GM18861 (cell line): ENCODE measurements around the gene MMAB.
"Not testable (repeated sequence)": the region's sequence is repeated elsewhere in the genome, so short reads cannot be mapped to it uniquely, and the experiment has no call there.

Experiments used
- ATAC-seq: cut with Tn5 transposase; IDR thresholded peaks from one replicate; pipeline ENCODE4 v1.9.1; 2021; ENCODE audit not compliant: unreplicated experiment

MMAB gene

DNA sequence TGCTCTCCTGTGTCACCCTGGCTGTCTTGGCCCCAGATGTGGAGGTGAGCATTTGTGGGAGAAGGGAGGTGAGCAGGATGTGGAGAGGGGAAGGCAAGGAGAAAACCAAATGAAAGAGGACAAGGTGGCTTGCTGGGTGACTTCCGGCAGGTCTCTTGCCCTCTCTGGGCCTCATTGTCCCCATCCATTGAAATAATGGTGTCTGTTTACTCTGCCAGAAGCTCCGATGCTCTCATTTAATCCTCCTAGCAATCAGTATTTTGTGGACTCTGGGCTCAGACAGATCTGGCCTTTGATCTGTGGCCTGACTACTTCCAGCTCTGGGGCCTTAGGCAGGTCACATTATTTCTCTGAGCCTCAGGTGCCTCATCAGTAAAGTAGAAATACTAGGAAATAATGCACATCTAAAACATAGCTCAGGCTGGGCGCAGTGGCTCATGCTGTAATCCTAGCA lies 30.9 kb upstream of the MMAB start:
- no peak for ATAC-seq

DNA sequence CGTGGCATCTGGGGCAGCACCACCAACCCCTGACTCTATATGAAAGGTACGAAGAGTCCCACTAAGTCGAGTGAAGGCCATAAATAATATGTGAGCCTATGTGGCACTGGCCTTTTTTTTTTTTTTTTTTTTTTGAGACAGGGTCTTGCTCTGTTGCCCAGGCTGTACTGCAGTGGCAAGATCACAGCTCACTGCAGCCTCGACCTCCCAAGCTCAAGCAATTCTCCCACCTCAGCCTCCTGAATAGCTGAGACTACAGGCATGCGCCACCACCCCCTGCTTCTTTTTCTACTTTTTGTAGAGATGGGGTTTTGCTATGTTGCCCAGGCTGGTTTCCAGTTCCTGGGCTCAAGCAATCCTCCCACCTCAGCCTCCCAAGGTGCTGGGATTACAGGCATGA lies 28.8 kb upstream of the MMAB start:
- ATAC-seq = not testable (repeated sequence)

DNA sequence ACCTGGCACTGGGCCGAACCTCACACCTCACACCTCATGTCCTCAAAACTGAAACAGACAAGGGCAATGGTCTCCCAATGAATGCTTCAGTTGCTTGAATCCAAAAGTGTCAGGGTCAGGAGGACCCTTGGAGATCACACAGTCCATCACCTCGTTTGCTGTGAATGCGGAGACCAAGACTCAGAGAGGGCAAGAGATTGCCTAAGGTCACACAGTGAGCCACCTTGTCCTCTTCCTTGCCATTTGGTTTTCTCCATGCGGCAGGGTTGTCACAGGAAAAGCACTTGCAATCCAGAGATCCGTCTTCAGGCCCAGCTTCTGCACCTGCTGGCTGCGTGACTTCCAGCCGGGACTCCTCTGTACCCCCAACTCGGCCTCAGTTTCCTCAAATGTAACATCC lies 28.3 kb upstream of the MMAB start:
- no peak for ATAC-seq

DNA sequence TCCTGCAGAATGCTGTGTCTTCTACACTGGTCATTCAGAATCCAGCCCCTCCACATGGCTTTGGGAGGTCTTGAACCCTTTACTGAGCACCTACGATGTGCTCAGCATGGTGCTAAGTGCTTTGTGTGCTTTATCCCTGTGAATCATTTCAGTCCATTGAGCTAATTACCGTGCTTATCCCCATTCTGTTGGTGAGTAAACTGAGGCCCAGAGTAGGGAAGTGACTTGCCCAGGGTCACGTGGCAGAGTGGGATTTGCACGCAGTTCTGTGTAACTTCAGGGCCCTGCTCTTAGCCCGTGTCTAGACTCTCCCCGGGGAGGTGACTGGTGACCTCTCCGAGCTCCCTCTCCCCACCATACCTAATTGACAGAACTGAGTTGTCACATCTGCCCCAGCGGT lies 27.7 kb upstream of the MMAB start:
- ATAC-seq = no peak

DNA sequence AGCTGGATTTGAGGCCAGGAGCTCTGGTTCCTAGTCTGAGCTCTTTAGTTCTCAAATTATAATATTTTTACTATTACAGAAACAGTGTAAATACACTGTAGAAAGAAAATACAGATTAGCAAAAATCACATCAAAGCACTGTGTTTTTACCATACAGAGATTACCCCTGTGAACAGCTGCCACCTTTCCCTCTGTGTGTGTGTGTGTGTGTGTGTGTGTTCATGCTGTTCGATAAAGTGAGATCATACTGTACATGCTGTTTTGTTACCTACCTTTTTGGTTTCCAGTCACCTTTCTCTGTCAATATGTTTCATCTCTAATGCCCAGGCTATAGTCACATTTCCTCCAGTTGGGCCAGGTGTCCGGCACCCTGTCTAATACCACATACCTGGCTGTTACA lies 27.2 kb upstream of the MMAB start:
- no peak for ATAC-seq

DNA sequence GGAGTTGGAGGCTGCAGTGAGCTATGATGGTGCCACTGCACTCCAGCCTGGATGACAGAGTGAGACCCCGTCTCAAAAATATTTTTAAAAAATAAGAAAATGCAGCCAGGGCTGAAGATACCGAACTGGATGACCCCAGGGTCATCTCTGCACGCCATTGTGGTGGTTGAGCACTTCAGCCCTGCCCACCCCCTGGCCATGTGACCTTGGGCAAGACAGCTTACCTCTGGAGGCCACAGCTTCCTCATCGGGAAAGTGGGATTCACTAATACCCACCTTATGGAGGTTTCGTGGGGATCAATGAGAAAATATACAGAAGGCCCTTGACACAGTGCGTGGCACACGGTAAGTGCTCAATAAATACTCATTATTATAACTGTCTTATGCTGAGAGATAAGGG lies 25.8 kb upstream of the MMAB start:
- ATAC-seq = no peak

DNA sequence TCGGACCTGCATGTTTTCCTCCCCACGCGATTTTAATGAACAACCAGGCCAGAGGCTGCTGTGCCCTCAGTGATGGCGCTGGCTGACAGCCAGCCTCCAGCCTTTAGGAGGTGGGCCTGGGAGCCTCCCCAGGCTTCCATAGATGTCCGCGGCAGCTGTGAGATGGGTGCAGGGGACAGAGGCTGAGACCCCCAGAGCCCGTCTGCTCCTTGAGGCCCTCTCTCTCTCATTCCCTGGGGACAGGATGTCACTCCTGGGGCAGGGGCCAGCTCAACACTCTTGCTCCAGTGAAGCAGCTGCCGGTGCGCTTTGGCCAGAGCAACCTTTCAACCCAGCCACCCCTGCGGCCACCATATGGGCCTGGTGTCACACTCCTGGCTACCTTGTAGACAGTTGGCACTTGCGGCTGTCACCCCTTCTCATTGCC lies 25.1 kb upstream of the MMAB start:
- no peak for ATAC-seq

DNA sequence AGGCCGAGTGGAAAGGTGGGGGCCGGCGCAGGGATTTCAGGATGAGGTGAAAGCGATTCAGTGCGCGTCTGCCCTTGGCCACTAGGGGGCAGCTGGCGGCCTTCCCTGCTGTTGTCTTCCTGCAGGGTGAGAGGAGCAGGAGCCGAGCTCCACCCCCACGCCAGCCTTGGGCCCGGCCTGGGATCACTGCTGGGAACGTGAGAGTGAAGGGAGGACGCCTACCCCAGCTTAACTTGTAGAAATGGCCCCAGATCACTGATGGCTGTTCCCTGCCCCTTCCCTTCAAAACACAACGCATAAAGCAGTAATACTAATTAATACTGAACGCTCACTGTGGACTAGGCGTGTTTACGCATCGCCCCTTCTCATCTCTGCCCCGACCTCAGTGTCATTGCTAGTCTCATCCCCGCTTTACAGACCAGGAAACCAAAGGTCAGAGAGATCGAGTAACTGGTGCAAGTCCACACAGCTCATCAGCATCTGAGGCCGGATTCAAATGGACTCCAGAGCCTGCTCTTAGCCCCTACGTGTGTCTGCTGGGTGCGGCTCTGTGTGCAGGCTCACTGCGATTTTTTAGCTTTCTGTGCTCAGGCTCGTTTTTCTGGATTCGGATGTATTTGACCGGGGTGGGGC lies 24.6 kb upstream of the MMAB start:
- ATAC-seq = no peak

DNA sequence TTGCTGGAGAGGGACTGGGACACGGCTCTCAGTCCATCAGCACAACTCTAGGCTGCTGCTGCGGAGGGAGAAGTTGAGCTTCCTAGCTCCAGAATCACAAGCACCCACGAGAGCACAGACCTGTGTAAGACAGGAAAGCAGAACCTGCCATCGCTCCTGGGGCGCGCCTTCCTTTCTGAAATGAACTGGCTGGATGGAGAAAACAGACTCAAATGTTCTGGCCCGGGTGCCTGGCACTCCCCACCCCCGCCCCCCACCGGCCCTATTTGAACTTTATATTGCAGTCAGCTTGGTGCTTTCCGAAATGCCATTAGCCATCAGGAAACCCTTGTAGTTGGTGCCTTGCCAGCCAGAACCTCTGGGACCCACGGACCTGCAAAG lies 24.1 kb upstream of the MMAB start:
- no peak for ATAC-seq

DNA sequence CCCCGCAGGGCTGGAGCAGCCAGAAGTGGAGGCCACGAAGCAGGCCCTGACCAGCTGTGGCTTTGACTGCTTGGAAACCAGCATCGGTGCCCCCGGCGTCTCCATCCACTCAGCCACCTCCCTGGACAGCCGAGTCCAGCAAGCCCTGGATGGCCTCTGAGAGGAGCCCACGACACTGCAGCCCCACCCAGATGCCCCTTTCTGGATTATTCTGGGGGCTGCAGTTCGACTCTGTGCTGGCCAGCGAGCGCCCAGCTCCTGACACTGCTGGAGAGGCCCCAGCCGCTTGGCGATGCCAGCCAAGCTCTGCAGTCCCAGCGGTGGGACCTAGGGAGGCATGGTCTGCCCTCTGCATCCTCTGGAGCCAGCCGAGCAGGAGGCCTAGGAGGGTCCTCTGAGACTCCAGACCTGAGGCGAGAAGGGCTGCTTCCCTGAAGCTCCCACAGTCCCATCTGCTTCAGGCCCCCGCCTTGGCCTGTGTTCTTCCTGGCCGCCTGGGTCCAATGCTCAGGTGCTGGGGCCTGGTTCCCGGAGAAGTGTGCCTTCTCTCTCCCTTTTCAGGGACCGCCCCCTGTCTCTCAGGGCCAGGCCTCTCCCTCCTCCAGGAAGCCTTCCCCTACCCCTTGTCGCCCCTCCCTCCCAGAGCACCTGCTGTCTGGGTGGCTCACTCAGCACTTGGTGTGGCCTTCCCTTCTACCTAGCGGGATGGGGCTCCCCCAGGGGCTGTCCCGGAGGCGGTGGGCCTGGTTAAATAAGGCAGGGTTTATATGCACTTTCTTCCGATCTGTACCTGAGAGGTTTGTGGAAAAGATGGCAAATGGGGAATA lies 23.3 kb upstream of the MMAB start:
- no peak for ATAC-seq

DNA sequence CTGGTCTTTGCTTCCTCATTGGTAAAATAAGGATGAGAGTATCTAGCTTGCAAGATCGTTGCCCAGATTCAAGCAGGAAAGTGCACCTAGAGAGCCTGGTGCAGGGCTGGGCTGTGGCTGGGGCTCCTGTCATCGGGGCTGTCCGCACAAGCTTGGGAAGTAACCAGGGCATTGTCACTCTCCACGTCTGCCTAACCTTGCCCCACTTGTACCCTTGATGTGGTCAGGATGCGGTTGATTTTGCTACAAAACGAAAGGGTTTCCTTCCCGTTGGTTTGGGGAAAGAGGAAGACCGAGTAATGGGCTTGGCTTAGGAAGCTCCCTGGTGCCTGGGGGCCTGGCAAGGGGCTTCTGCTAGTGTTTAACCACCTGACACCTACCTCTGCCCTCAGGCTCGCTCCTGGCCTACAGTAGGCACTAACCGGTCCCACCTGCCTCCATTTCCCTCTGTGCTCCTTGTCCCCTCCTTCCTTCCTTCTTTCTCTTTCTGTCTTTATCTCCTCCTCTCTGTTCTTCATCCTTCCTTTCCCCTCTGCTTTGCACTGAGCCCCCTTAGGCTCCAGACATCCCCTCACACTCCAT lies 22.1 kb upstream of the MMAB start:
- no peak for ATAC-seq

DNA sequence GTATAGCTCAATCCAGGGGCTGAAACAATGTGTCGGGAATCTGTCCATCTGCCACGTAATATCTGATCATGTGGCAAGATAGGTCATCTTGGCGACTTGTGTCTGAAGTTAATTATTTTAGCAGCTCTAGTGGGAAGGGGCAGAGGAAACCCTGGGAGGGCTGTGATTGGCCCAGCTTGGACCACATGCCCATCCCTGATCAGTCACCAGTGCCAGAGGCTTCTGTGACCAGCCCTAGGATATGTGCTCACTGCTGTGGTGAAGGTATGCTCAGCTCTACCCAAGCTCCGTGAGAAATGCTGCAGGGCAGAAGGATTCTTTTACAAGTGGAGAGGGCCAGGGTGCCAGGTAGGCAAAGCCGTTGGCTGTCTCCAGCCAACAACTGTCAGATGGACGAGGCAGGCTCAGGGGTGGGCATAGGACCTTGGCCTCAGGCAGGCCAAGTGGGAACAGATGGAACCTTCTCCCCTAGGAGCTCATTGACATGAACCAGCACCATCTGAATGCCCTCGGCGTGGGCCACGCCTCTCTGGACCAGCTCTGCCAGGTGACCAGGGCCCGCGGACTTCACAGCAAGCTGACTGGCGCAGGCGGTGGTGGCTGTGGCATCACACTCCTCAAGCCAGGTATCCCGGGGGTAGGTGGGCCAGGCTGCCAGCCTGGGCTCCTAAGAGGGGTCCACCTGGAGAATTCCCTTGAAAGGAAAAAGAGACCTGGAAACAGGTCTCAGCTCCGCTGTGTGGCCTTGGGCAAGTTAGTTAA lies 21.4 kb upstream of the MMAB start:
- no peak for ATAC-seq

DNA sequence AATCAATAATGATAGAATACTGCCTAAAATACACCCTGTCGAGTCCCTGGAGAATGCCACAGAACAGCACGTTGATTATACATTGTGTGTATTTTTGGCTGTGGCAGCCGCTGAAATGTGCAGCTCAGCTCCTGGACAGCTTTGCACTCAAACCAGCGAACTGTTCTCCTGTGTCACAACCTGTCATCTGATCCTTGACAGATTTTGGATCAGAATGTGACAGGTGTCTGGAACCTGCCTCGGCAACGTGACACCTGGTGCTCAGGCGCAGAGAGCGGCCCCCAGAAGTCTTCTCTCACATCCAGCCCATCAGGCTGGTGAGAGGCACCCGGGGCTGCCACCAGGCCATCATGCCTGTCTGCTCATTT lies 19.6 kb upstream of the MMAB start:
- no peak for ATAC-seq

DNA sequence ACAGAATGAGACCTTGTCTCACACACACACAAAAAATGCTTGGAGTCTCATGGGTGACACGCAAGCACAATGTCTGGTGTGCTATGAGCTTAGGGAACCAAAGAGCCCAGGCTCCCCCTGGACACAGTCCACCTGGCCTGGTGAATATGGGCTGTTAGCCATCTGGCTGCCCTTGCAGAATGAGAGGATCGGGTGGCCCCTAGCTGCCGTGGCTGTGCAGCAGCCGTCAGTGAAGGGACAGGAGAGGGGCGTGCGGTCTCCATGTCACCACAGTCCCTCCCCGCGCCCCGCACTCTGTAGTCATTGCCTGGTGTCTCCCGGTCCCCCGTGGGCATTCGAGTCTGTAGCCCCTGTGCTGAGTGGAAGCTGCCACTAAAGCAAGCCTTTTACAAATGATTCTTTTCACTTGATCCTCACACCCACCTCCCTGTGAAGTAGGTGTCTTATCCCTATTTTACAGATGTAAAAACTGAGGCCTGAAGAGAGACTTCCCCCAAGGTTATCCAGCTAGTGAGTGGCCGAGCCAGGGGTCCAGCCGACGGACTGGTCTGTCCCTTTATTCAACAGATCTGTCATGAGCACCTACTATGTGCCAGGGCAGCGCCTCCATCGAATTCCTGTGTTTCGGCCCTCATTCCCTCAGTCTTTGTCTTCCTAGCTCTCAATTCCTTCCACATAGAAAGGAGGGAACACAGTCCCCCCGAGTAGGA lies 19.0 kb upstream of the MMAB start:
- ATAC-seq = no peak

DNA sequence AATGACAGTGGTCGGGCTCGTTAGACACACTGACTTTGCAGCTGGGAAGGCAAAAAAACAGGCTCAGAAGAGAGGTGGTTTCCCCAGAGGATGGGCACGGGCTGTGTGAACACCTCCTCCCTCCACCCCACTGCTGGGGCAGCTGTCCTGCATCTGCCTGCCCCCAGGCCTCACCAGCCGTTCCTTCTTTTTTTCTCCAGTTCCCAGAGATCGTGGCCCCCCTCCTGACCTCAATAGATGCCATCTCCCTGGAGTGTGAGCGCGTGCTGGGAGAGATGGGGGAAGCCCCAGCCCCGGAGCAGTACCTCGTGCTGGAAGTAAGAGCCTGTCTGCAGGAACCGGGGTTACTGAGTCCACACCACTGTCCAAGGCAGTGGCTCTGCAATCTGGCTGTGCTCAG lies 17.7 kb upstream of the MMAB start:
- no peak for ATAC-seq

DNA sequence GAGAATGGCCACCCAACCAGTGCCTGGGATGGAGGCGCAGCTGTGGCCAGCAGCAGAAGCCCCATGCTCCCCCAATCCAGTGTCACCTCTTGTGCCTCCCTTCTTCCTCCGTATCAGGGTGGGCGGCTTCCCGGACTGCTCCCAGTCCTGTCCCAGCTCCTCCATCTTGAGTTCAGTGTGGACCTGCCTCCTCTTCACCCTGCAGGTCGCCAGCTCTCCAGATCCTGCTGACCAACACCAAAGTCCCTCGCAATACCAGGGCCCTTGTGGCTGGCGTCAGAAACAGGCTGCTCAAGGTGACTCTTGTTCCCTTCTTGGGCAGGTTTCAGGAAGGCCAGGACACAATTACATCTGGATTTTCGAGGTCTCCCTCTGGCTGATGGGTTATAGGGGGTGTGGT lies 17.3 kb upstream of the MMAB start:
- no peak for ATAC-seq

DNA sequence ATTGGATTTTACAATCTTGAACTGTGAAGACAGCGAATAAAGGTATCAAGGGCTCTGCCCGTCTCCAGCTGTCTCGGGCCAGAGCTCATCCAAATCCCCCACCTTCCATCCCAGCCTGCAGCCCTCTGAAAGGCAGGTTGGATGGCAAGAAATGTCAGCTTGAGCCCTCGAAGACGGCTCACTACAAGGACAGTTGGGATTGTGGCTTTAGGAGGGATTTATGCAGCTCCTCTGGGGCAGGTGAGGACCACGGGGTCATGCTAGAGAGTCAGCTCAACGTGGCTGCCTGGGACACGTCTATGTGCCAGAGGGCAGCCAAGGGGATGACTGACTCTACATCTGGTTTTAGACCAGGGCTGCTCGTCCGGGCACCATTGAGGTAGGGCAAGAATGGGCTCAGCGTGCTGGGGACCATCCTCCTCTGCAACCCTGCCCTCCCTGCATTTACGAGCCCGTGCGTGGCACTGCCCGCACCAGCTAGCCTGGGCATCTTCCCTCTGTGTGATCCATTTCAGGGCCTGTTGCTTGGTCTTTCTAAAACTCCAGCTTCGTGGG lies 16.5 kb upstream of the MMAB start:
- no peak for ATAC-seq

DNA sequence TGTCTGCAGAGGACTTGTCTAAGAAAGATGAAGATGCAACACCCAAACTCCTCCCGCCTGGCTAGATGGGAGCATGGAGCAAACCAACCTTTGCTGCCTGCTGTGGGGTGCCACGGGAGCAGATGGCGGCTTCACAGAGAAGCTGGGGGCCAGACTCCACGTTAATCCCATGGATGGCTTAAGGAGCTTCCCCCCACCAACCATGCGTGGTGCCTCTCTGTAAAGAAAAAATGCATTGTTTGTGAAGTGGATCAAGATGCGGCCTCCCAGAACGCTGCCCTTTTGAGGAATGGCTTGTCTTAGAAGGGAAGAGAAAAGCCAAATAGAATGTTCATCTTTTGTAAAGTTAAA lies 15.9 kb upstream of the MMAB start:
- no peak for ATAC-seq

DNA sequence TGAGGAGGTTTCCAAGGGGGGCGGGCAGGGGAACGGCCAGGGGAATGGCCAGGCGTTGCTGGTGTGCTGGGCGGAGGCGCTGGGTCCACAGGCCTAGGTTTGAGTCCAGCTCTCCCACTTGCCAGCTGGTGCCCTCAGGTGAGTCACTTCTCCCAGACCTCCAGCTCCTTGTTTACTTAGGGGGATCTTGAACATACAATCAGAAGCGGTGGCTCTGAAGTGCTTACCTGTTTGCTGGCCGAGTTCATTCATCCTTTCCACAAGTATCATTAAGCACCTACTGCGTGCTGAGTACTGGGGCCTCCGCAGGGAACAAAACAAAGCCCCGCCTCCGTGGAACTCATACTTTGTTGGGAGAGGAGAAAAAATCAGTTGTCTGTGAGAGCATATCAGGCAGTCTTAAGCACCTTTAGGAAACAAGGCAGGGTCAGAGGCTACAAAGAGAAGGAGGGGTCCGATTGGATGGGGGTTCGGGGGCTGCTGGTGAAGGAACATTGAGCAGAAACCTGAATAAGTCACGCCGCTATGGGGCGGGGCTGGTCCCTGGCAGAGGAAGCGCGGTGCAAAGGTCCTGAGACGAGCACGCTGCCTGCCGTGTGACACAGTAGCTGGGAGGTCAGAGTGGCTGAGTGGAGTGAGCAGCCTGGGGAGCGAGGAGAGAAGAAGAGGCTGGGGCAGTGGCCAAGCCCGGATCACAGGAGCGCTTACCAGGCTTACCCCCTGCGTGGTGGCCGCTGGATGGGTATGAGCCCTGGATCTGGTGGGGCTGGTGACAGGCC lies 15.3 kb upstream of the MMAB start:
- ATAC-seq = no peak

DNA sequence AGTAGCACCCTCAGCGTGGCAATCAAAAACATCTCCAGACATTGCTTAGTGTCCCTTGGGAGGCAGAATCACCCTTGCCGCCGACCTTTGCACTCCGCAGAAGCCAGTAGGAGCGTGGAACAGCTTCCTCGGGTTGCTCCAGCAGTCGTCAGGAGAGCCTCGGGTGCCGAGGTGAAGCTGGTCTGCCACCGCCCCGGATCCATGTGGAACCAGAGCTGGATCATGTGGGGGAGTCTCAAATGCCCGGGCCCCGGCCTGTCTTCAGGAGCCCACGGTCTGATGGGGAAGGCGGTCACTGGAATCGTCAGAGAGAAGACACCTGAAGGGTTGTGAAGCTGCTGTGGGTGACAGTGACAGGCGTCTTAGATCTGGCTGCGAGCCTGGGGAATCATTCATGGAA lies 14.6 kb upstream of the MMAB start:
- no peak for ATAC-seq
